Upper lobe of left lung (tissue), 4 donors: ENCODE data around the gene PHACTR1.

ENCODE experiments used
- POLR2A ChIP-seq, 4 donors: fragments of 450-650 bp; IDR thresholded peaks; one replicate each; pipeline ENCODE4 v1.5.1; 2016 to 2017; ENCODE audit warnings: antibody characterized with exemption in 4 of 4, mild to moderate bottlenecking in 2 of 4
- POLR2AphosphoS5 ChIP-seq, 2 donors: sonication (generic); formaldehyde crosslinking; IDR thresholded peaks; one replicate each; pipeline ENCODE4 v1.5.1; 2017; ENCODE audit warnings: antibody characterized with exemption in 2 of 2

- no peak for TF ChIP-seq POLR2AphosphoS5 (IDR thresholded peaks at IDR 0.05)
- no peak for TF ChIP-seq POLR2A (IDR thresholded peaks at IDR 0.05)
Measured at GRCh38 chr6:12984776-12985175, 268.2 kb downstream of the PHACTR1 start.
